ENCODE measurements around the gene CD2. TPM values are rescaled to one million over a fixed set of nuclear protein-coding genes. Genes with fewer than 3 reads are reported as not detected.

Gene CD2
- total and polyA plus RNA-seq, 2 donors (not counting 1 experiment from before 2014, with no cell fraction given), result not detected

GRCh38 chr1:116781034-116781433, 26.8 kb downstream of the CD2 start:
- H2AFZ ChIP-seq (ENCODE audit: low read length), result no peak overlapping the region
- H3K9ac ChIP-seq (ENCODE audit: insufficient read depth, low read length), result no peak overlapping the region
- no peaks in the 10 kb centered on the region for H3K36me3 ChIP-seq (ENCODE audit: control insufficient read depth, insufficient read depth, low read length)
- no peaks in the 10 kb centered on the region for H4K20me1 ChIP-seq (ENCODE audit: control insufficient read depth, extremely low read depth, insufficient read depth, low read length)
- H3K4me3 ChIP-seq (replicated peaks in 1 of 4; ENCODE audit: control extremely low read depth in 1 of 4, insufficient read depth in 1 of 4, low read depth in 3 of 4, low read length in 4 of 4), result no peak overlapping the region
- no peak for TF ChIP-seq CTCF (conservative IDR thresholded peaks at IDR 0.05 in 1 of 2, IDR thresholded peaks at IDR 0.05 in 1 of 2; ENCODE audit: low read depth in 1 of 2, low read length in 2 of 2)
- TF ChIP-seq EZH2 (IDR thresholded peaks at IDR 0.05; ENCODE audit: low read length, missing control alignments), result no peak
- H3K4me1 ChIP-seq (ENCODE audit: control insufficient read depth, extremely low read depth, insufficient read depth, low read length), result no peaks in the 10 kb centered on the region
- H3K9me3 ChIP-seq (ENCODE audit: control insufficient read depth, insufficient read depth, low read depth, low read length), result no peaks in the 10 kb centered on the region
- H3K27ac ChIP-seq (ENCODE audit: insufficient read depth, low read length), result no peak overlapping the region
- no peak overlapping the region for H3K4me2 ChIP-seq (ENCODE audit: extremely low read depth, insufficient read depth, low read length)
- no peak for DNase-seq (ENCODE audit: low read depth in 2 of 2)
- no peaks in the 10 kb centered on the region for H3K79me2 ChIP-seq (ENCODE audit: control insufficient read depth, insufficient read depth, low read length)
- no peaks in the 10 kb centered on the region for H3K27me3 ChIP-seq (ENCODE audit: control insufficient read depth, insufficient read depth, low read length)

- Histone ChIP-seq H3K79me2 (ENCODE audit: control insufficient read depth, insufficient read depth, low read length) (no peaks in the 10 kb centered on the region), H2AFZ (ENCODE audit: low read length) (no peak overlapping the region), H3K27me3 (ENCODE audit: control insufficient read depth, insufficient read depth, low read length) (no peaks in the 10 kb centered on the region), H3K27ac (ENCODE audit: insufficient read depth, low read length) (no peak overlapping the region), H3K4me1 (ENCODE audit: control insufficient read depth, extremely low read depth, insufficient read depth, low read length) (no peaks in the 10 kb centered on the region), H3K9ac (ENCODE audit: insufficient read depth, low read length) (no peak overlapping the region), H4K20me1 (ENCODE audit: control insufficient read depth, extremely low read depth, insufficient read depth, low read length) (no peaks in the 10 kb centered on the region), H3K4me2 (ENCODE audit: extremely low read depth, insufficient read depth, low read length) (no peak overlapping the region), H3K36me3 (ENCODE audit: control insufficient read depth, insufficient read depth, low read length) (no peaks in the 10 kb centered on the region), H3K4me3 (replicated peaks in 1 of 4; ENCODE audit: control extremely low read depth in 1 of 4, insufficient read depth in 1 of 4, low read depth in 3 of 4, low read length in 4 of 4) (no peak overlapping the region), H3K9me3 (ENCODE audit: control insufficient read depth, insufficient read depth, low read depth, low read length) (no peaks in the 10 kb centered on the region)
- TF ChIP-seq CTCF (conservative IDR thresholded peaks at IDR 0.05 in 1 of 2, IDR thresholded peaks at IDR 0.05 in 1 of 2; ENCODE audit: low read depth in 1 of 2, low read length in 2 of 2) (no peak), EZH2 (IDR thresholded peaks at IDR 0.05; ENCODE audit: low read length, missing control alignments) (no peak)
- no peak for DNase-seq (ENCODE audit: low read depth in 2 of 2)
Measured at GRCh38 chr1:116785006-116785405, 30.8 kb downstream of the CD2 start.

- no peak overlapping the region for H2AFZ ChIP-seq (ENCODE audit: low read length)
- H3K9me3 ChIP-seq (ENCODE audit: control insufficient read depth, insufficient read depth, low read depth, low read length), result no peaks in the 10 kb centered on the region
- no peak for DNase-seq (ENCODE audit: low read depth in 2 of 2)
- H3K4me3 ChIP-seq (replicated peaks in 1 of 4; ENCODE audit: control extremely low read depth in 1 of 4, insufficient read depth in 1 of 4, low read depth in 3 of 4, low read length in 4 of 4), result no peak overlapping the region
- no peak for TF ChIP-seq CTCF (conservative IDR thresholded peaks at IDR 0.05 in 1 of 2, IDR thresholded peaks at IDR 0.05 in 1 of 2; ENCODE audit: low read depth in 1 of 2, low read length in 2 of 2)
- no peak for TF ChIP-seq EZH2 (IDR thresholded peaks at IDR 0.05; ENCODE audit: low read length, missing control alignments)
- H3K36me3 ChIP-seq (ENCODE audit: control insufficient read depth, insufficient read depth, low read length), result no peaks in the 10 kb centered on the region
- H3K79me2 ChIP-seq (ENCODE audit: control insufficient read depth, insufficient read depth, low read length), result no peaks in the 10 kb centered on the region
- H4K20me1 ChIP-seq (ENCODE audit: control insufficient read depth, extremely low read depth, insufficient read depth, low read length), result no peaks in the 10 kb centered on the region
- H3K27me3 ChIP-seq (ENCODE audit: control insufficient read depth, insufficient read depth, low read length), result no peaks in the 10 kb centered on the region
- H3K4me1 ChIP-seq (ENCODE audit: control insufficient read depth, extremely low read depth, insufficient read depth, low read length), result no peaks in the 10 kb centered on the region
- no peak overlapping the region for H3K4me2 ChIP-seq (ENCODE audit: extremely low read depth, insufficient read depth, low read length)
- H3K27ac ChIP-seq (ENCODE audit: insufficient read depth, low read length), result no peak overlapping the region
- no peak overlapping the region for H3K9ac ChIP-seq (ENCODE audit: insufficient read depth, low read length)
Measured at GRCh38 chr1:116786049-116786448, 31.8 kb downstream of the CD2 start.

All from fibroblast of lung (primary cell).